ENCODE measurements around the gene ANKFN1.

GRCh38 chr17:56292578-56292977, 139.3 kb downstream of the ANKFN1 start:
- no peak for TF ChIP-seq CTCF (IDR thresholded peaks at IDR 0.05)
- no peak for TF ChIP-seq POLR2A (IDR thresholded peaks at IDR 0.05)
